GM18511 (cell line): Measurements from ENCODE around the gene RAB5A.
A peak's percentile ranks its signal among the peaks of the same experiment; 100 is the strongest.
"Not testable (repeated sequence)": the region's sequence is repeated elsewhere in the genome, so short reads cannot be mapped to it uniquely, and the experiment has no call there.

ENCODE experiments used
- ATAC-seq: cut with Tn5 transposase; IDR thresholded peaks from one replicate; pipeline ENCODE4 v1.9.1; 2021; ENCODE audit warnings: mild to moderate bottlenecking, moderate library complexity; ENCODE audit not compliant: unreplicated experiment

RAB5A gene

GRCh38 chr3:19946832-19947548 lies at the start of gene RAB5A:
TSS of gene RAB5A (plus strand) at chr3:19947097. CDS start at chr3:19950899, 3,802 bp downstream.
- peak; percentile 95 for ATAC-seq

- no peak for ATAC-seq
Measured at GRCh38 chr3:19898721-19899120, 48.2 kb upstream of the RAB5A start.

GRCh38 chr3:19899264-19899663 lies 47.6 kb upstream of the RAB5A start:
- no peak for ATAC-seq

- not testable (repeated sequence) for ATAC-seq
Measured at GRCh38 chr3:19899833-19900232, 47.1 kb upstream of the RAB5A start.

GRCh38 chr3:19901337-19901736 lies 45.6 kb upstream of the RAB5A start:
- ATAC-seq: no peak

- ATAC-seq: no peak
Measured at GRCh38 chr3:19901918-19902317, 45.0 kb upstream of the RAB5A start.

GRCh38 chr3:19903649-19904048 lies 43.2 kb upstream of the RAB5A start:
- ATAC-seq: no peak

- ATAC-seq: no peak
Measured at GRCh38 chr3:19907523-19907922, 39.4 kb upstream of the RAB5A start.

GRCh38 chr3:19911452-19911851 lies 35.4 kb upstream of the RAB5A start:
- ATAC-seq: no peak

GRCh38 chr3:19917167-19917566 lies 29.7 kb upstream of the RAB5A start:
- ATAC-seq: no peak

- no peak for ATAC-seq
Measured at GRCh38 chr3:19920401-19921080, 26.4 kb upstream of the RAB5A start.

GRCh38 chr3:19931180-19931692 lies 15.7 kb upstream of the RAB5A start:
- peak; percentile 77 for ATAC-seq

GRCh38 chr3:19931767-19932188 lies 15.1 kb upstream of the RAB5A start:
- ATAC-seq: peak; percentile 55

- no peak for ATAC-seq
Measured at GRCh38 chr3:19932422-19932821, 14.5 kb upstream of the RAB5A start.

GRCh38 chr3:19934098-19934566 lies 12.8 kb upstream of the RAB5A start, which contains the start of gene EFHB:
TSS of gene EFHB (minus strand) at chr3:19934217. CDS start at chr3:19934018, 199 bp downstream.
- no peak for ATAC-seq

- ATAC-seq: no peak
Measured at GRCh38 chr3:19937459-19938294, 9.2 kb upstream of the RAB5A start.

GRCh38 chr3:19938295-19938627 lies 8.6 kb upstream of the RAB5A start:
- ATAC-seq: no peak

- no peak for ATAC-seq
Measured at GRCh38 chr3:19940643-19941042, 6.3 kb upstream of the RAB5A start.

GRCh38 chr3:19945534-19945933 lies 1.4 kb upstream of the RAB5A start:
- ATAC-seq: no peak

GRCh38 chr3:19945969-19946831 lies 697 bp upstream of the RAB5A start:
- ATAC-seq: peak; percentile 3
